ENCODE results near the gene C5orf46.

The C5orf46 gene

DNA sequence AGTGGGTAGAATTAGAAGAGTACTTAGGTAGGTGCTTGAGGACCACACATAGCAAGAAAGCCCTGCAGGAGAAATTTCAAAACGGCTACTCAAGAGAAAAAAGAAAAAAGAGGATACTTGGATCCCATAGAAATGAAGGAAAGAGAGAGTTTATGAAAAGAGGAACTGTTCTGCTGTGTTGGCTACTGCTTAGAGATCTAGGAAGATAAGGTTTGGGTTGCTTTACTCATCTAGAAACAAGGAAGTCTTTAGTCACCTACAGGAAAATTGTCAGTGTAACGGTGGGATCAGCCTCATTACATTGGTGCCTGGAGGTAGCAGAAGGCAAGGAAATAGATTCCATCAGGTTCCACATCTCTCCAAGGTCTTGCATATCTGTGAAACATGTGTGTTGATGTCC is 14.8 kb upstream of the C5orf46 start:
- no peak overlapping the region for H3K4me3 ChIP-seq (ENCODE audit: insufficient read depth, low read depth, low read length, poor library complexity, severe bottlenecking)
- H3K4me1 ChIP-seq (ENCODE audit: control insufficient read depth, insufficient read depth, low read length, poor library complexity, severe bottlenecking): no peaks in the 10 kb centered on the region
- DNase-seq: no peak
- no peaks in the 10 kb centered on the region for H3K36me3 ChIP-seq (ENCODE audit: control insufficient read depth, insufficient read depth, low read length)
- no peaks in the 10 kb centered on the region for H3K9me3 ChIP-seq (ENCODE audit: control insufficient read depth, low read length)
- H3K27me3 ChIP-seq (replicated peaks; ENCODE audit: control insufficient read depth, insufficient read depth, low read length, poor library complexity, severe bottlenecking): no peaks in the 10 kb centered on the region
- no peak overlapping the region for H3K27ac ChIP-seq (ENCODE audit: insufficient read depth, low read length, poor library complexity, severe bottlenecking)

DNA sequence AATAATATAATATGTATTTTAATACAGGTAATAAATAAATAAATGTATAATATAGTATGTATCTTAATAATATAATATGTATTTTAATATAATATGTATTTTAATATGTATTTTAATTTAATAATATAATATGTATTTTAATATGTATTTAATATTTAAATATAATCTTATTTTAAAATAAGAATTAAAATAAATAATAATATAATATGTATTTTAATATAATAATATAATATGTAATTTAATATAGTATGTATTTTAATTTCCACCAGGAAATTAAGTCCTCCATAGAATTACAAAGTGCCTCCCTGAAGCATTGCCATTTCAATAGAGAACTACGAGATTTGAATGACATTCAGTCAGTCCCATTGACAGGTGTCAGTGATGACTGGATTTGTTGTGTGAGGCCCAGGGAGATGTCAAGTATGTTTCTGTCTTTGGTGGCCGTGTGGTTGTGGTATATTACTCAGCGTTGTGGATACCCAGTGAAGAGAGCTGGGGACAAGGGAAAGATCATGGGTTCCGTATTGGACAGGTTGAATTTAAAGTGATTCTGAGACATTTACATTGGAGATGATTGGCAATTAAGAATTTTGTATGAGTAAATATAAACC is 14.2 kb upstream of the C5orf46 start:
- Histone ChIP-seq H3K4me3 (ENCODE audit: insufficient read depth, low read depth, low read length, poor library complexity, severe bottlenecking) (no peak overlapping the region), H3K27ac (ENCODE audit: insufficient read depth, low read length, poor library complexity, severe bottlenecking) (no peak overlapping the region), H3K9me3 (ENCODE audit: control insufficient read depth, low read length) (no peaks in the 10 kb centered on the region), H3K27me3 (replicated peaks; ENCODE audit: control insufficient read depth, insufficient read depth, low read length, poor library complexity, severe bottlenecking) (no peaks in the 10 kb centered on the region), H3K4me1 (ENCODE audit: control insufficient read depth, insufficient read depth, low read length, poor library complexity, severe bottlenecking) (no peaks in the 10 kb centered on the region), H3K36me3 (ENCODE audit: control insufficient read depth, insufficient read depth, low read length) (no peaks in the 10 kb centered on the region)
- no peak for DNase-seq

DNA sequence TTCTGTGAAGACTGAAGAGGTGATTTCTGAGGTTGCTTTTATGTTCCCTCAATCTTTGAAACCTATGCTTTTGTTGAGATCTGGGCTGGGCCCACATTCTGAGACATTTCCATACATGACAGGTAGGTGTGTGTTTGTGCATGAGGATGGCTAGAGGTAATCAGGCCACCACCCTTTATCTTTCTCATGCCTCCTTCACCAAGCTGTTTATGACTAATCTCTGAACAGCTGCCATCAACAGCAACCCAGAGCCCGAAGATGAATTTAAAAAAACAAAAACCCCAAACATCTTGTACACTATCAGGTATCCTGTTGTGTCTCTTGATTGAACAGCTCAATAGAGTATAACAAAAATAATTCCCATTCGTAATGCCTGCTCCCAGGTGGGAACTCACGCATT is 12.6 kb upstream of the C5orf46 start:
- no peaks in the 10 kb centered on the region for H3K27me3 ChIP-seq (replicated peaks; ENCODE audit: control insufficient read depth, insufficient read depth, low read length, poor library complexity, severe bottlenecking)
- H3K4me1 ChIP-seq (ENCODE audit: control insufficient read depth, insufficient read depth, low read length, poor library complexity, severe bottlenecking): no peaks in the 10 kb centered on the region
- H3K27ac ChIP-seq (ENCODE audit: insufficient read depth, low read length, poor library complexity, severe bottlenecking): no peak overlapping the region
- no peak overlapping the region for H3K4me3 ChIP-seq (ENCODE audit: insufficient read depth, low read depth, low read length, poor library complexity, severe bottlenecking)
- no peak for DNase-seq
- H3K36me3 ChIP-seq (ENCODE audit: control insufficient read depth, insufficient read depth, low read length): no peaks in the 10 kb centered on the region
- H3K9me3 ChIP-seq (ENCODE audit: control insufficient read depth, low read length): no peaks in the 10 kb centered on the region

DNA sequence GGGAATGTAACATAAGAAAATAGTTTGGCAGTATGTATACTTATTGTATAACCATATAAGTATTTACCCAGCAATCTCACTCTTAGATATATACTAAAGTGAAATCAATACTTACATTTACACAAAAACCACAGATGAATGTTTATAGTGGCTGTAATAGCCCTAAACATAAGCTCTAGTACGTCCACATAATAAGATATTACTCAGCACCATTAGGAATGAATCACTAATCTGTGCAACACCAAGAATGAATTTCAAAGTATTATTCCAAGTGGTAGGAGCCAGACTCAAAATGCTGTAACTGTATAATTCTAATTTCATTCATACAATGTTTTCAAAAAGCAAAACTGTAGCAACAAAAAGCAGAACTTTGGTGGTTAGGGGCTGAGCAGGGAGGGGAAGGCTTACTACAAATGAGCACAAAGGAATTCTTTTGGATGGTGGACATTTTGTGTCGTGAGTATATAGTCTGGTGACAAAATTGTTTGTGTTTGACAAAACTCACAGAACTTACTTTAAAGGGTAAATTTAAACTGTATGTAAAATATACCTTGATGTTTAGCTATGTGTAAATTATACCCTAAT is 11.9 kb upstream of the C5orf46 start:
- DNase-seq: no peak
- H3K9me3 ChIP-seq (ENCODE audit: control insufficient read depth, low read length): no peaks in the 10 kb centered on the region
- no peak overlapping the region for H3K27ac ChIP-seq (ENCODE audit: insufficient read depth, low read length, poor library complexity, severe bottlenecking)
- no peaks in the 10 kb centered on the region for H3K4me1 ChIP-seq (ENCODE audit: control insufficient read depth, insufficient read depth, low read length, poor library complexity, severe bottlenecking)
- no peaks in the 10 kb centered on the region for H3K27me3 ChIP-seq (replicated peaks; ENCODE audit: control insufficient read depth, insufficient read depth, low read length, poor library complexity, severe bottlenecking)
- H3K36me3 ChIP-seq (ENCODE audit: control insufficient read depth, insufficient read depth, low read length): no peaks in the 10 kb centered on the region
- H3K4me3 ChIP-seq (ENCODE audit: insufficient read depth, low read depth, low read length, poor library complexity, severe bottlenecking): no peak overlapping the region

DNA sequence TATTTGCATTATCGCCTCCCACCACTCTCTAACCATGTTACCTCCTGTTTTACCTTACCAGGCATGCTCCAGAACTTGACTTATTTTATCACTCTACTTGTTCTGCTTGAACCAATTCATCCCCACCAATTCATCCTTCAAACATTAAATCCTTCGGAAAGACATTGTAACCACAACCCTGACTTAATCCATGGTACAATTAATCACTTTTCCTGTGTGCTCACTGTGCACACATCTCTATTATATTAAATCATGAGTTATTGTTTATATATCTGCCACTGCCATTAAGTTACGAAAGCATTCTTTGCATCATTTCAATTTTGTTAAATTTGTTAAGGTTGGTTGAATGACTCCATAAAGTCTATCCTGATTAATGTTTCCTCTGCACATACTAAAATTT is 7.4 kb upstream of the C5orf46 start:
- no peaks in the 10 kb centered on the region for H3K36me3 ChIP-seq (ENCODE audit: control insufficient read depth, insufficient read depth, low read length)

DNA sequence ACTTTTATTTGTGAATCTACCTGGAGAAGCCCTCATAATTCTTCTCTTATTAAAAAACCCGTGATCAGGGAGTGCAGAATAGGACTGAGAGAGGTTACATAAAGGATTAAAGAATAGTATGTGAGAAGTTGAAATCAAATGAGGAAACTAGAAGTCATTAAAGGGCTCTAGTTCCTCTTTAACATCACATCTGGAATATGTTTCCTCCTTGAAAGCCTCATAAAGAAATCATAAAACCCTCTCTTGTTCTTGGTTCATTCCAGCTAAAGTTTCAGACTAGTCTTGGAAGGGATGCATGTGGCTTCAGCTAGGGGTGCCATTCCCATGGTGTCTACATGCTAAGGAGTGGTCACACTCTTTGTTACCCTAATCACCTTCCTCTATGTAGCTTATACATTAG is 5.7 kb upstream of the C5orf46 start:
- H3K27me3 ChIP-seq (replicated peaks; ENCODE audit: control insufficient read depth, insufficient read depth, low read length, poor library complexity, severe bottlenecking): no peaks in the 10 kb centered on the region
- DNase-seq: no peak

More for the DNA sequence above, 7.4 kb upstream of the C5orf46 start:
- H3K4me3 ChIP-seq (ENCODE audit: insufficient read depth, low read depth, low read length, poor library complexity, severe bottlenecking): no peak overlapping the region
- no peaks in the 10 kb centered on the region for H3K9me3 ChIP-seq (ENCODE audit: control insufficient read depth, low read length)
- no peak for DNase-seq
- no peaks in the 10 kb centered on the region for H3K27me3 ChIP-seq (replicated peaks; ENCODE audit: control insufficient read depth, insufficient read depth, low read length, poor library complexity, severe bottlenecking)
- no peak overlapping the region for H3K27ac ChIP-seq (ENCODE audit: insufficient read depth, low read length, poor library complexity, severe bottlenecking)
- H3K4me1 ChIP-seq (ENCODE audit: control insufficient read depth, insufficient read depth, low read length, poor library complexity, severe bottlenecking): no peaks in the 10 kb centered on the region

DNA sequence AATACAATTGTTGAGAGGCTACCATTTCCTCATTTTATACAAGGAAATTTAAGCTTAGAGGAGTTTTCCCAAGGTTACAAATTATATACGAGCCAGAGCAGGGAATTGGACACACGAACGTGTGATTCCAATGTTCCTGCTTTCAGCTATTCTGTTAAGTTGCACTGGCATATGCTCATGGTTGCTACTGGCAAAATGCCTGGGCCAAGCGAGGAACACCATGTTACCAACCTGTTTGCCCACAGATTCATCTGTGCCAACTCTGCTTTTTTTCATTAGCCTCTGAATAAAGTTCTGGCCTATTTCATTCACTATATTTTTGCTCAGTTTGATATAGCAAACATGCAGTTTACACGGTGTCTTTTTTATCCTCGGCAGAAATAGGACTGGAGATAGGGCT is 5.1 kb upstream of the C5orf46 start:
- no peaks in the 10 kb centered on the region for H3K27me3 ChIP-seq (replicated peaks; ENCODE audit: control insufficient read depth, insufficient read depth, low read length, poor library complexity, severe bottlenecking)
- no peak overlapping the region for H3K27ac ChIP-seq (ENCODE audit: insufficient read depth, low read length, poor library complexity, severe bottlenecking)
- DNase-seq: no peak
- H3K4me3 ChIP-seq (ENCODE audit: insufficient read depth, low read depth, low read length, poor library complexity, severe bottlenecking): no peak overlapping the region
- H3K9me3 ChIP-seq (ENCODE audit: control insufficient read depth, low read length): no peaks in the 10 kb centered on the region
- no peaks in the 10 kb centered on the region for H3K36me3 ChIP-seq (ENCODE audit: control insufficient read depth, insufficient read depth, low read length)
- H3K4me1 ChIP-seq (ENCODE audit: control insufficient read depth, insufficient read depth, low read length, poor library complexity, severe bottlenecking): no peaks in the 10 kb centered on the region

More for the DNA sequence above, 5.7 kb upstream of the C5orf46 start:
- no peak overlapping the region for H3K27ac ChIP-seq (ENCODE audit: insufficient read depth, low read length, poor library complexity, severe bottlenecking)
- no peaks in the 10 kb centered on the region for H3K4me1 ChIP-seq (ENCODE audit: control insufficient read depth, insufficient read depth, low read length, poor library complexity, severe bottlenecking)
- no peaks in the 10 kb centered on the region for H3K36me3 ChIP-seq (ENCODE audit: control insufficient read depth, insufficient read depth, low read length)
- no peaks in the 10 kb centered on the region for H3K9me3 ChIP-seq (ENCODE audit: control insufficient read depth, low read length)
- no peak overlapping the region for H3K4me3 ChIP-seq (ENCODE audit: insufficient read depth, low read depth, low read length, poor library complexity, severe bottlenecking)

DNA sequence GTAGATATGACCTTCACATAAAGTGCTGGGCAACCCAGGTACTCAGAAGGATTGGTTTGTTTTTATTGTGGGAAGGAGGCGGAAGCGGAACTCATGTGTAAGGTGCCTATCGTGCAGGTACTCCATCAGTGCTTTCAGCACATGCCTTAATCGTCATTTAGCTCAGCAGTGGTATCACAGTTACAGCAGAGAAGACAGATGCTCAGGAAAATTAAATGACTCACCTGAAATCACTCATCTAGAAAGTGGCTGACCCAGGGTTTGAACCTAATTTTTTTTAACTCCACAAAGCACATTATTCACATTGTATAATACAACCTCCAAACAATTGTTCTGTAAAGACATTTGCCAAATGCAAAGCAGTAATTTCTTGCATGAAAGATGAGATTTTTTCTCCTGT is 2.2 kb downstream of the C5orf46 start:
- no peaks in the 10 kb centered on the region for H3K27me3 ChIP-seq (replicated peaks; ENCODE audit: control insufficient read depth, insufficient read depth, low read length, poor library complexity, severe bottlenecking)
- no peak overlapping the region for H3K4me3 ChIP-seq (ENCODE audit: insufficient read depth, low read depth, low read length, poor library complexity, severe bottlenecking)
- H3K36me3 ChIP-seq (ENCODE audit: control insufficient read depth, insufficient read depth, low read length): no peaks in the 10 kb centered on the region
- H3K27ac ChIP-seq (ENCODE audit: insufficient read depth, low read length, poor library complexity, severe bottlenecking): no peak overlapping the region
- DNase-seq: no peak
- H3K4me1 ChIP-seq (ENCODE audit: control insufficient read depth, insufficient read depth, low read length, poor library complexity, severe bottlenecking): no peaks in the 10 kb centered on the region
- H3K9me3 ChIP-seq (ENCODE audit: control insufficient read depth, low read length): no peaks in the 10 kb centered on the region

DNA sequence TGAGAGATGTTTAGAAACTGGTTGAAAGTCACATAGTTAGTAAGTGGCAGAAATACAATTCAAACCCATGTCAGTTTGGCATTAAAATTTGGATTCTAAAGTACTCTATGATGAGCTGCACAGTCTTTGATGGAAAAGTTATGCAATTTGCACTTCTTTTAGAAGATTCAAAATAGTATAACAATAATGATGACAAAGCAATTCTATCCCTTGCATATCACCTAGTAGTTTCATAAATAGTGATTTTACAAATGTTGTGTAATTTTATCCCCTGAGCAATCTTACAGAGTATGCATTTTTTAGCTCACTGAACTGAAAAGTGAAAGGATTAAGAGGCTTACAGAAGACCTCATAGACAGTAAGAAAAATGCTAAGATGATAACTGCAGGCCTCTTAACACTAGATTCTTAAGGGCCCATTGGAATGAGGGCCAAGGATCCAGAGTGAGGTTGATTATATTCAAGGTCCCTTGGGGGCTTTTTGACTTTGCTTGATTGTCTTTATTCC is 3.7 kb downstream of the C5orf46 start:
- DNase-seq: no peak
- Histone ChIP-seq H3K4me3 (ENCODE audit: insufficient read depth, low read depth, low read length, poor library complexity, severe bottlenecking) (no peak overlapping the region), H3K27me3 (replicated peaks; ENCODE audit: control insufficient read depth, insufficient read depth, low read length, poor library complexity, severe bottlenecking) (no peaks in the 10 kb centered on the region), H3K9me3 (ENCODE audit: control insufficient read depth, low read length) (no peaks in the 10 kb centered on the region), H3K36me3 (ENCODE audit: control insufficient read depth, insufficient read depth, low read length) (no peaks in the 10 kb centered on the region), H3K27ac (ENCODE audit: insufficient read depth, low read length, poor library complexity, severe bottlenecking) (no peak overlapping the region), H3K4me1 (ENCODE audit: control insufficient read depth, insufficient read depth, low read length, poor library complexity, severe bottlenecking) (no peaks in the 10 kb centered on the region)

DNA sequence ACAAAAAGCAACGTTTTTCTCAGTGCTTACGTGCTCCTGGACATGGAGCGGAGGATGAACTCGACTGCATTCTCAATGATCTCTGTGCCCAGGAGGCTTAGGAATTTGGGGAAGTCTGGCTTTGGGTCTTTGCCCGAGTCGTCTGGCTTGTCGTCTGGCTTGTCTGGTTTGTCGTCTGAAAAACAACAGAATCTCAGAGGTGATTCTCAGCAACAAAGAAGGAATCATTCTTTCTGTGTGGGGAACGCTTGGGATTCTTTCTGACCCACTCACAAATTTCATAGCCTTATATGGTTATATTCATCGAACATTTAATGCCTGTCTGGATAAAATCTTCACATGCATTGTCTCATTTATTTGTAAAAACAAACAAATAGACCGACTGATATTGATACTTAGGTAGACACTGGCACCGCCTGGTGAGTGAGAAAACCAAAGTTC is 4.7 kb downstream of the C5orf46 start:
- H3K27me3 ChIP-seq (replicated peaks; ENCODE audit: control insufficient read depth, insufficient read depth, low read length, poor library complexity, severe bottlenecking): no peaks in the 10 kb centered on the region
- H3K36me3 ChIP-seq (ENCODE audit: control insufficient read depth, insufficient read depth, low read length): no peaks in the 10 kb centered on the region
- H3K4me1 ChIP-seq (ENCODE audit: control insufficient read depth, insufficient read depth, low read length, poor library complexity, severe bottlenecking): no peaks in the 10 kb centered on the region
- H3K9me3 ChIP-seq (ENCODE audit: control insufficient read depth, low read length): no peaks in the 10 kb centered on the region
- no peak overlapping the region for H3K27ac ChIP-seq (ENCODE audit: insufficient read depth, low read length, poor library complexity, severe bottlenecking)
- no peak for DNase-seq
- no peak overlapping the region for H3K4me3 ChIP-seq (ENCODE audit: insufficient read depth, low read depth, low read length, poor library complexity, severe bottlenecking)

Data from effector memory CD4-positive, alpha-beta T cell (primary cell).